GM12878 (cell line): ENCODE measurements around the gene KRTAP13-4. TPM values are rescaled to one million over a fixed set of nuclear protein-coding genes. Genes with fewer than 3 reads are reported as not detected.

ENCODE experiments used
- ATAC-seq: fragments of 200-7000 bp; cut with Tn5 transposase; 3 replicates; pipeline ENCODE4 v1.9.1; 2020; ENCODE audit warnings: mild to moderate bottlenecking, moderate library complexity
- BruUV-seq: library from RNA; stranded (reverse); fragments of 400-500 nt; replicated peaks from 2 replicates; lab custom pipeline; 2021; lab: Mats Ljungman, UMichigan
- CTCF ChIA-PET: fragments of 300-600 bp; sonication (Branson Sonifier 250); formaldehyde crosslinking; extraction: SDS; loops from one replicate; lab custom pipeline; 2021; ENCODE audit warnings: inconsistent platforms; lab: Yijun Ruan, JAX
- POLR2A ChIA-PET: fragments of 350-600 bp; formaldehyde crosslinking; extraction: SDS; loops from one replicate; lab custom pipeline; 2021; ENCODE audit warnings: inconsistent platforms; lab: Charles Lee
- RAD21 ChIA-PET: fragments of 300-600 bp; sonication (Branson Sonifier 250); formaldehyde crosslinking; loops from one replicate; lab custom pipeline; 2023; ENCODE audit warnings: antibody characterized with exemption; ENCODE audit not compliant: unreplicated experiment; lab: Charles Lee
- SMC1A ChIA-PET: fragments of 300-600 bp; sonication (Branson Sonifier 250); formaldehyde crosslinking; loops from one replicate; lab custom pipeline; 2023; ENCODE audit not compliant: unreplicated experiment, uncharacterized antibody; lab: Charles Lee
- DNase-seq: peaks from one replicate; pipeline ENCODE4 v3.0.0-alpha.2; 2011; ENCODE audit warnings: low read depth, low spot score
- FAIRE-seq: peaks from 3 replicates; lab custom pipeline; 2011; peaks lifted over from hg19 to GRCh38; lab: Jason Lieb, UNC
- H2AFZ ChIP-seq: 2 replicates; pipeline ENCODE4 v1.6.0; 2011; ENCODE audit warnings: low read depth, low read length, control low read depth; ENCODE audit not compliant: control insufficient read depth
- H3K27ac ChIP-seq: 2 replicates; pipeline ENCODE4 v1.5.1; 2011; ENCODE audit warnings: control low read depth; ENCODE audit not compliant: control insufficient read depth, insufficient read depth
- H3K27me3 ChIP-seq, 2 experiments: replicated peaks in 1 of 2; 2 replicates each; pipeline versions ENCODE4 v1.6.0 to v1.6.1; 2011; ENCODE audit warnings: low read length in 1 of 2; ENCODE audit not compliant: control insufficient read depth in 2 of 2, insufficient read depth in 2 of 2
- H3K36me3 ChIP-seq, 2 experiments: 2 replicates each; pipeline ENCODE4 v1.5.1; 2011; ENCODE audit warnings: low read length in 1 of 2; ENCODE audit not compliant: control insufficient read depth in 2 of 2, insufficient read depth in 2 of 2
- H3K4me1 ChIP-seq: 2 replicates; pipeline ENCODE4 v1.6.1; 2011; ENCODE audit warnings: mild to moderate bottlenecking, low read length, moderate library complexity, mixed read lengths; ENCODE audit not compliant: control insufficient read depth, insufficient read depth
- H3K4me2 ChIP-seq: 2 replicates; pipeline ENCODE4 v1.6.0; 2011; ENCODE audit warnings: control low read depth; ENCODE audit not compliant: control insufficient read depth, insufficient read depth
- H3K4me3 ChIP-seq: fragments of 200-600 bp; sonication (generic); 2 replicates; pipeline ENCODE4 v1.5.1; 2016
- H3K79me2 ChIP-seq: 2 replicates; pipeline ENCODE4 v1.6.0; 2011; ENCODE audit warnings: low read length; ENCODE audit not compliant: control insufficient read depth, insufficient read depth
- H3K9ac ChIP-seq: 2 replicates; pipeline ENCODE4 v1.8.0; 2011; ENCODE audit warnings: low read length, control low read depth, mixed read lengths; ENCODE audit not compliant: control insufficient read depth, insufficient read depth
- H3K9me3 ChIP-seq: replicated peaks from 3 replicates; pipeline ENCODE4 v1.5.1; 2011; ENCODE audit warnings: mild to moderate bottlenecking, low read length; ENCODE audit not compliant: control insufficient read depth, insufficient read depth
- H4K20me1 ChIP-seq: 2 replicates; pipeline ENCODE4 v1.6.0; 2011; ENCODE audit not compliant: control insufficient read depth, insufficient read depth
- ATF3 ChIP-seq: IDR thresholded peaks from 2 replicates; pipeline ENCODE4 v1.6.1; 2011; ENCODE audit warnings: low read depth, mild to moderate bottlenecking, low read length, moderate library complexity, borderline replicate concordance; ENCODE audit errors: extremely low read depth
- BACH1 ChIP-seq: fragments of 450-650 bp; IDR thresholded peaks from 2 replicates; pipeline ENCODE4 v1.6.1; 2017; ENCODE audit warnings: mild to moderate bottlenecking, borderline replicate concordance
- DPF2 ChIP-seq: fragments of 450-650 bp; IDR thresholded peaks from 2 replicates; pipeline ENCODE4 v1.6.1; 2017; ENCODE audit warnings: mild to moderate bottlenecking
- E2F4 ChIP-seq: IDR thresholded peaks from 2 replicates; pipeline ENCODE4 v1.6.1; 2012; ENCODE audit warnings: low read depth, low read length, improper control_type of control experiment
- E2F8 ChIP-seq: fragments of 450-650 bp; IDR thresholded peaks from 2 replicates; pipeline ENCODE4 v1.6.1; 2018; ENCODE audit warnings: mild to moderate bottlenecking, low read depth, moderate library complexity; ENCODE audit not compliant: partially characterized antibody
- EED ChIP-seq: sonication (generic); IDR thresholded peaks from 2 replicates; pipeline ENCODE4 v1.6.1; 2016; ENCODE audit warnings: antibody characterized with exemption, low read depth
- HSF1 ChIP-seq: fragments of 150-350 bp; IDR thresholded peaks from 2 replicates; pipeline ENCODE4 v1.6.1; 2014; ENCODE audit warnings: mild to moderate bottlenecking, low read depth, low read length
- PKNOX1 ChIP-seq: fragments of 450-650 bp; IDR thresholded peaks from 2 replicates; pipeline ENCODE4 v1.6.1; 2016; ENCODE audit warnings: mild to moderate bottlenecking
- STAT3 ChIP-seq: IDR thresholded peaks from 2 replicates; pipeline ENCODE4 v1.6.1; 2011; ENCODE audit warnings: low read depth, low read length, improper control_type of control experiment
- SUZ12 ChIP-seq: fragments of 200-600 bp; sonication (generic); IDR thresholded peaks from one replicate; pipeline ENCODE4 v1.6.1; 2018; ENCODE audit warnings: antibody characterized with exemption, mild to moderate bottlenecking; ENCODE audit not compliant: unreplicated experiment
- WGBS: methylation state at CpG from one replicate; pipeline ENCODE4 v1.1.6; 2016; ENCODE audit warnings: low lambda C conversion rate; ENCODE audit not compliant: insufficient replicate concordance, insufficient coverage; ENCODE audit errors: missing lambda C conversion rate; 5-methylcytosine and 5-hydroxymethylcytosine counted together
- in situ Hi-C: fragments of 300-500 bp; cut with MboI; formaldehyde crosslinking; loops from 9 replicates; pipeline ENCODE4 v1.14.3; 2018; ENCODE audit warnings: mixed read lengths
- intact Hi-C: fragments of 100-400 bp; cut with micrococcal nuclease; formaldehyde crosslinking; loops from one replicate; pipeline ENCODE4 v1.14.2; 2022; ENCODE audit not compliant: unreplicated experiment
- polyA plus RNA-seq, 11 experiments: library from polyadenylated mRNA; depleted of rRNA in 4 of 11; unstranded in 6 of 11; stranded (reverse) in 5 of 11; fragments of >200 nt; fragmentation: Nextera tagmentation in 4 of 11; fragmentation: Illumina TruSeq in 1 of 11; extraction: Ambion mirVana in 4 of 11; extraction: Trizol in 1 of 11; gene quantifications; 1 replicate in 1 of 11; 2 replicates in 10 of 11; pipeline versions ENCODE4 v1.2.1 to v1.2.3, GENCODE V29; 2011 to 2016; ENCODE audit warnings: inconsistent platforms in 2 of 11, missing spikeins in 2 of 11, low read depth in 1 of 11
- total RNA-seq, 4 experiments: library from RNA; depleted of rRNA in 3 of 4; stranded (reverse); fragments of >200 nt in 3 of 4; fragmentation: Illumina TruSeq in 1 of 4; extraction: Trizol in 1 of 4; gene quantifications; 2 replicates each; pipeline versions ENCODE4 v1.2.1 to v1.2.3, GENCODE V29; 2013 to 2021

Gene KRTAP13-4
- total and polyA plus RNA-seq, 10 of the 15 experiments (the other 5 are each of a cell fraction or from before 2014, with no cell fraction given), result not detected

GRCh38 chr21:30415993-30416392 is 14.0 kb upstream of the KRTAP13-4 start:
- H3K79me2 ChIP-seq, result no peaks in the 10 kb centered on the region
- ChIA-PET CTCF (no interaction called here), RAD21 (no interaction called here), SMC1A (no interaction called here), POLR2A (no interaction called here)
- H4K20me1 ChIP-seq, result no peaks in the 10 kb centered on the region
- under 1% methylated on average over 5 of the region's 5 CpGs for WGBS
- no peak overlapping the region for H3K27ac ChIP-seq
- no peaks in the 10 kb centered on the region for H3K27me3 ChIP-seq
- H3K4me3 ChIP-seq, result no peak overlapping the region
- H3K9me3 ChIP-seq, result no peaks in the 10 kb centered on the region
- FAIRE-seq (no peak), ATAC-seq (no peak), DNase-seq (no peak)
- BruUV-seq, result no TSS peak
- intact Hi-C loops, result no loop called here
- no peak overlapping the region for H3K9ac ChIP-seq
- no peak overlapping the region for H3K4me2 ChIP-seq
- TF ChIP-seq BACH1 (no peak), ATF3 (no peak)
- H3K36me3 ChIP-seq, result no peaks in the 10 kb centered on the region
- no peak overlapping the region for H2AFZ ChIP-seq
- no peaks in the 10 kb centered on the region for H3K4me1 ChIP-seq
- in situ Hi-C loops, result no loop called here

- ChIA-PET SMC1A (no interaction called here), POLR2A (no interaction called here), RAD21 (no interaction called here), CTCF (no interaction called here)
- H3K4me3 ChIP-seq, result no peak within 1 kb of the TSS
- no TSS peak for BruUV-seq
- H3K27ac ChIP-seq, result no peak within 1 kb of the TSS
- H3K27me3 ChIP-seq, result no peaks in the 10 kb centered on the region
- no peaks in the 10 kb centered on the region for H3K79me2 ChIP-seq
- in situ Hi-C loops (no loop called here), intact Hi-C loops (no loop called here)
- FAIRE-seq (no peak), ATAC-seq (no peak), DNase-seq (no peak)
- no peak within 1 kb of the TSS for H2AFZ ChIP-seq
- 24% methylated on average over 5 of the region's 5 CpGs for WGBS
- H4K20me1 ChIP-seq, result no peaks in the 10 kb centered on the region
- H3K36me3 ChIP-seq, result no peaks in the 10 kb centered on the region
- H3K9ac ChIP-seq, result no peak within 1 kb of the TSS
- H3K4me1 ChIP-seq, result no peaks in the 10 kb centered on the region
- no peak within 1 kb of the TSS for H3K4me2 ChIP-seq
- H3K9me3 ChIP-seq, result no peaks in the 10 kb centered on the region; the same call in 2 of the 3 replicates
- TF ChIP-seq SUZ12 (no peak), HSF1 (no peak), PKNOX1 (no peak), EED (no peak), DPF2 (no peak), STAT3 (no peak), E2F4 (no peak), E2F8 (no peak)
Measured at GRCh38 chr21:30425826-30426225, 4.2 kb upstream of the KRTAP13-4 start, which contains the start of gene KRTAP13-3. KRTAP13-3 (minus strand) TSS chr21:30425926; CDS start chr21:30425912, 14 bp downstream.
